Measurements from ENCODE around the gene SULF2.

SULF2 gene

DNA sequence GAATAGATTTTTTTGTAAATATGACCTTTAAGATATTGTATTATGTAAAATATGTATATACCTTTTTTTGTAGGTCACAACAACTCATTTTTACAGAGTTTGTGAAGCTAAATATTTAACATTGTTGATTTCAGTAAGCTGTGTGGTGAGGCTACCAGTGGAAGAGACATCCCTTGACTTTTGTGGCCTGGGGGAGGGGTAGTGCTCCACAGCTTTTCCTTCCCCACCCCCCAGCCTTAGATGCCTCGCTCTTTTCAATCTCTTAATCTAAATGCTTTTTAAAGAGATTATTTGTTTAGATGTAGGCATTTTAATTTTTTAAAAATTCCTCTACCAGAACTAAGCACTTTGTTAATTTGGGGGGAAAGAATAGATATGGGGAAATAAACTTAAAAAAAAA, 130.9 kb downstream of the SULF2 start:
- no peak for DNase-seq

DNA sequence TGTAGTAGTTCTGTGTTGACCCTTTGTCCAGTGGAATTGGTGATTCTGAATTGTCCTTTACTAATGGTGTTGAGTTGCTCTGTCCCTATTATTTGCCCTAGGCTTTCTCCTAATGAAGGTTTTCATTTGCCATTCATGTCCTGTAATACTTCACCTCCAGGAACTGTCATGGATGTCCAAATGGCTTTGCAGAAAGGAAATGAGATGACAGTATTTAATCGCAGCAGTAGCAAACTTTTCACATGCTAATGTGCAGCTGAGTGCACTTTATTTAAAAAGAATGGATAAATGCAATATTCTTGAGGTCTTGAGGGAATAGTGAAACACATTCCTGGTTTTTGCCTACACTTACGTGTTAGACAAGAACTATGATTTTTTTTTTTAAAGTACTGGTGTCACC, 131.4 kb downstream of the SULF2 start:
- no peak for DNase-seq

DNA sequence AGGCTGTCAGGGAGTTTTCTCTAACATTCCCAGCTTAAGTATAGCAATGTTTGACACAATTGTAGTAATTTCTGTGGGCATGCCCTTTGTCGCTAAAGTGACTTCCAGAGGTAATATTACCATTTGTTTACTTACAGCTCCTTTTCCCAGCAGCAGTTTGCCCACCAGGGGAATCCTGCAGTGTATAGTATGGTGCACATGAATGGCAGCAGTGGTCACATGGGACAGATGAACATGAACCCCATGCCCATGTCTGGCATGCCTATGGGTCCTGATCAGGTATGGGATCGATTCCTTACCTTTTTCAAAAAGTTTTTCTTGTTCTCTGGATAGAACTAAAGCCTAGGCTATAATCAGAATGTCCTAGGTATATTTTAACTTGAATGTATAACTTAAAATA, 132.5 kb downstream of the SULF2 start:
- no peak for DNase-seq

DNA sequence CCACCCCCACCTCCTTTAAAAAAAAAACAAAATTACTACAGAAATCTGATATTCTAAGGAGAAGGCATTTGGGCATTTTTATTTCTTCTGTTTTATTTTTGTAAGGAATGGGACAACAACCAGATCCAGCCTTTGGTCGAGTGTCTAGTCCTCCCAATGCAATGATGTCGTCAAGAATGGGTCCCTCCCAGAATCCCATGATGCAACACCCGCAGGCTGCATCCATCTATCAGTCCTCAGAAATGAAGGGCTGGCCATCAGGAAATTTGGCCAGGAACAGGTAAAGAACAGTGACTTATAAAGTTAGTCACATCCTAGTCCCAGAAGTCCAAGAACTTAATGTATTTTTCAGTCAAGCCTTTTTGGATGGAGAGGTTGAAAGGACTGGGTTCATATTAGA, 133.0 kb downstream of the SULF2 start:
- no peak for DNase-seq

DNA sequence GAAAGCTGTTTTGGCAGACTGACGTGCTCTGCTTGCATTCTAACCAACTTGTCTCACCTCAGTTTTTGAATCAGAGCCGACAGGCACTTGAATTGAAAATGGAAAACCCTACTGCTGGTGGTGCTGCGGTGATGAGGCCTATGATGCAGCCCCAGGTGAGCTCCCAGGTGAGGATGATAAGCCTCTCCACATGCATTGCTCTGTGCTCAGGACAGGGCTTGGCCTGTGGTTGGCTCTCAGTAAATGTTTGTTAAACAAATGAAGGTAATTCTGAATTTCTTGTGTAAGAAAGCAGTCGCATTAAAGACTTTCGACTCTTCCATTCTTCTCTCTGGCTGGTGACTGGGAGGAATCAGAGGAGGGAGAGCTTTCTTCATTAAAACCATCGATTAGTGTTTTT, 136.3 kb downstream of the SULF2 start:
- no peak for DNase-seq

DNA sequence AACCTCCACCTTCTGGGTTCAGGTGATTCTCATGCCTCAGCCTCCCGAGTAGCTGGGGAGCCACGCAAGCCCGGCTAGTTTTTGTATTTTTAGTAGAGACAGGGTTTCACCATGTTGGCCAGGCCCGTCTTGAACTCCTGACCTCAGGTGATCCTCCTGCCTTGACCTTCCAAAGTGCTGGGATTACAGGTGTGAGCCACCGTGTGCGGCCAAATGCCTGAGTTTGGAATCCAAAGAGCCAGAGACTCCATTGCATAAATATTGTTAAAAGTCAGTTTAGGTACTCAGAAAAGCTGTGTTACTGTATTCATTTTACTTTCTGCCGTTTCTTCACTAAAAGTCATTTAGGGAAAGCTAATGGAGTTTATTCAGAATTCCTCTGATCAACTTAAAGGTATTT, 137.3 kb downstream of the SULF2 start:
- no peak for DNase-seq

DNA sequence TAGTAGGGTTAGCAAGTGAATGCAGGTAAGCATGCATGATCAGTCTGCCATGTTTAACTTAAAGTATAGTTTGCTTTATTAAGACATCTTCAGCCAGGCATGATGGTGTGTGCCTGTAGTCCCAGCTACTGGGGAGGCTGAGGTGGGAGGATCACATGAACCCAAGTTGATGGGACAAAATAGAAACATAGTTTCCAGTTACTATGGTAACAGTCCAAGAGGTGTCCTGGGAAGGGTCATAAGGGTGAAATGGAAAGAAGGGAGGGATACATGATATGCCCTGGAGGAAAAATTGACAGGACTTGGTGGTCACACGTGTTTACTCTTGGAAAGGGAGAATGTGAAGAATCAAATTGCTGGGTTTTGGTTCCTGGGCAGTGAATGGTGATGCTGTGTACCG, 139.6 kb downstream of the SULF2 start:
- no peak for DNase-seq

DNA sequence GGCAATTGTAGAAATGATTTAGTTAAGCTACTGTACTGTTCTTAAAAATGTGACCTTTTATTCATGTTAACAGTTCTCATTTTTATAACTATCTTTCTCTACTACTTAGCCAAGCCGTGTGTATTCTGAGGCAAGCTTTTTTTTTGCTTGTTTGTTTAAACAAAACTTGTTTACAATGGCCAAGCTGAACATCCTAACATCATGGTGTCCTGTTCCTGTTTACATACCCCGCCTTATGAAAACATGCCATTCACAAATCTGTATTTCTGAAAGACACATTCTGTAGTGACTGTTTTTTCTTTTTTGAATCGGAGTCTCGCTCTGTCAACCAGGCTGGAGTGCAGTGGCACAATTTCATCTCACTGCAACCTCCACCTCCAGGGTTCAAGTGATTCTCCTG, 142.7 kb downstream of the SULF2 start:
- DNase-seq, result no peak

DNA sequence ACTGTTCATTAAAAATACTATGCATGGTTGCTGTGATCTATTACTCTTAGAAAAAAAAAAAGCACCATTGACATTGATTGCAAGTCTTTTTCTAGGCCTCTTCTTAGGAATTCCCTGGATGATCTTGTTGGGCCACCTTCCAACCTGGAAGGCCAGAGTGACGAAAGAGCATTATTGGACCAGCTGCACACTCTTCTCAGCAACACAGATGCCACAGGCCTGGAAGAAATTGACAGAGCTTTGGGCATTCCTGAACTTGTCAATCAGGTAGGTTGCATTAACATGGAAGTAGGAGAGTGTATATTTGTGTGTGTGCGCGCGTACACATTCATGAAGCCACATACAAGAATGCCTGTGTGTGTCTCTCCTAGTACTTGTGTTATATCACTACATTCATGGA, 143.2 kb downstream of the SULF2 start:
- no peak for DNase-seq

DNA sequence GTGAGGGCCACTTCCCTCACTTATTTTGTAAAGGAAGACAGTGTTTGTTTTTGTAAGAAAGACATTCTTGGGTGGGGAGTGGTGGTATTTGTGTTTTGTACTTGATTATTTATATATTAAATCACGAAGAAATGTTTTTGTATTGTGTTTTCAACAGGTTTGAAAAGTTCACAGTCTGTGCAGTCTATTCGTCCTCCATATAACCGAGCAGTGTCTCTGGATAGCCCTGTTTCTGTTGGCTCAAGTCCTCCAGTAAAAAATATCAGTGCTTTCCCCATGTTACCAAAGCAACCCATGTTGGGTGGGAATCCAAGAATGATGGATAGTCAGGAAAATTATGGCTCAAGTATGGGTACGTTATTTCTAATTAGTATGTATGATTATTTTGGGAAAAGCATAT, 146.4 kb downstream of the SULF2 start:
- no peak for DNase-seq

DNA sequence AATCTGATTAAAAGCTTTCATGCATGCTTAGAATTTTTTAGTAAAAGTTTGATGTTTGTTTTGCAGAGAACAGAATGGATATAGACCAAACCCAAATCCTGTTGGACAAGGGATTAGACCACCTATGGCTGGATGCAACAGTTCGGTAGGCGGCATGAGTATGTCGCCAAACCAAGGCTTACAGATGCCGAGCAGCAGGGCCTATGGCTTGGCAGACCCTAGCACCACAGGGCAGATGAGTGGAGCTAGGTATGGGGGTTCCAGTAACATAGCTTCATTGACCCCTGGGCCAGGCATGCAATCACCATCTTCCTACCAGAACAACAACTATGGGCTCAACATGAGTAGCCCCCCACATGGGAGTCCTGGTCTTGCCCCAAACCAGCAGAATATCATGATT, 150.0 kb downstream of the SULF2 start:
- no peak for DNase-seq

DNA sequence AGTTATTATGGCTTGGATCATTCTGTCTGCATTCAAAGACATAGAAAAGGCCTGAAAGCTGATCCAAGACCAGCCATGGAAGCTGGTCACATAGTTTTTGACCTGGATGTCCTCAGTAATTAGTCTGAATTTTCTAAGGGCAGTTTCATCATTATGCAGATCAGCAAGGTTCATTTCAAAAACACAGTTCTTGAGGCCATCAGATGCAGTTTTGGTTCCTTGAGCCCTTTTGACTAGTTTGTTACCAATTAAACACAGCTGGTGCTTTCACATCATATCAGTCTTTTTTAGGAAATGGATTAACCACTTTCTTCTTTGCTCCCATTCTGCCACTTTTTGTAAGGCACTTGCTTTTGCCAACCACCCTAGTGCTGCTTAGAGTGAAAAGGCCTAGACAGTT, 154.2 kb downstream of the SULF2 start:
- no peak for DNase-seq

DNA sequence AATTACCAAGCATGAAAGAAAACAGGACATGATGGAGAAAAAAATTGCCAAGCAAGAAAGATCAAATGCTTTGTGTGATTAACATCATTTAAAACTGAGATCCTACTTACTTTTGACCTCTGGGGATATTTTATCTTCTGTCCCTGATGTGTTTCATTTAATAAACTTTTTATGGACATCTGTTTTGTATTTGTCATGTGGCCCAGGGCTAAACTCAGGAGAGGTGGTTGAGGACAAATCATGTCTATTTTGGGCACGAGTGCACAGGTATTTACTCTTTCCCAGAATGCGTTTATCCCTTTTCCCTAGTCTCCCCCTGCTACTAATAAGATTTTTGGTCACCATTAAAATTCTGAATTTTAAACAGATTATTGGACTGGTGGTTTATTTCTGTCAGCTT, 155.4 kb downstream of the SULF2 start:
- DNase-seq, result no peak

DNA sequence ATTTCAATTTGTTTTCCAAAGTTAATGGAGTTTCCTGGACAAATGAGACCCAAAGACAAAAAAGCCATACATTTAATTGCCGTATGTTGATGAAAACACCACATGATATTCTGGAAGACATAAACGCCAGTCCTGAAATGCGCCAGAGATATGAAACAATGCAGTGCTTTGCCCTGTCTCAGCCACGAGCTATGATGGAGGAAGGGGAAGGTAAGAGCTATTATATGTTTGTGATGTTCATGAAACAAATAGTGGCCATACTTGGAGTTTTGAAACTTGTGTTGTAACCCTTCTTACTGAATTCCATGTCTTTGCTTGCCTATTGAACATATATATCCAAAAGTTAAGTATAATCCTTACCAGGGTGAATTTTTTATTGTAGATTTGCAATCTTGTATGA, 157.7 kb downstream of the SULF2 start:
- no peak for DNase-seq

DNA sequence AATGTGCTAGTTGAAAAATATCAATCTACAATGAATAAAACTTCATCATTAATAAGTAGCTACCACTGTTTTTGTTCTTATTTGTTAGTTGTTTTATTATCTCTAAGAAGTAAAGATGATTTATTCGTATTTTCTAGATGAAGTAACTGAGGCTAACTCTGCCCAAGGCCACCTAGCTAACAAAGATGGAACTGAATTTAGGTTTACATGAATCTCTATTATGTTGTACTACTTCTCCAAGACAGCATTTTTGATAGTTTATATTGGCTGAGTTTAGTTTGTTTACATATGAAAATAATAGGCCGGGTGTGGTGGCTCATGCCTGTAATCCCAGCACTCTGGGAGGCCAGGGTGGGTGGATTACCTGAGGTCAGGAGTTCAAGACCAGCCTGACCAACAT, 162.1 kb downstream of the SULF2 start:
- no peak for DNase-seq

DNA sequence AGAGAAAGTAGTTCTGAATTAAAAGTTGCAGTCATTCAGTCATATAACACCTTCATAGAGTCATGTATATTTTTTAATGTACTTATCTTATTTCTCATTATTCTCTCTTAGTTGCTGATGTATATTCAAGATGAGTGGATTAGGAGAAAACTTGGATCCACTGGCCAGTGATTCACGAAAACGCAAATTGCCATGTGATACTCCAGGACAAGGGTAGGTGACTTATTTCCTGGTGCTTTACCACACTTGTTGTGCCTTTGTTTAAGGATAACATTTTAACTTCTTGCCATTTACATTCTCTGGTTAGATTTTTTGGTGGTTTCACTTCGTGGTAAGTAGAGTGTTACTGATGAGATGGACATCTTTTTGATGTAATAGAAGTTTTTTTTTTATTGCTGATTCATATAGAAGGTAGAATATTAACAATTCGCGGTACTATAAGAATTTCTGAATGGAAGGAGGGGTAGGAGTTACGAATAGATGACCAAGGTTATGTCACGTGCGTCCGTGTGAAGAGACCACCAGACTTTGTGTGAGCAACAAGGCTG, 163.1 kb downstream of the SULF2 start:
- DNase-seq, result no peak

DNA sequence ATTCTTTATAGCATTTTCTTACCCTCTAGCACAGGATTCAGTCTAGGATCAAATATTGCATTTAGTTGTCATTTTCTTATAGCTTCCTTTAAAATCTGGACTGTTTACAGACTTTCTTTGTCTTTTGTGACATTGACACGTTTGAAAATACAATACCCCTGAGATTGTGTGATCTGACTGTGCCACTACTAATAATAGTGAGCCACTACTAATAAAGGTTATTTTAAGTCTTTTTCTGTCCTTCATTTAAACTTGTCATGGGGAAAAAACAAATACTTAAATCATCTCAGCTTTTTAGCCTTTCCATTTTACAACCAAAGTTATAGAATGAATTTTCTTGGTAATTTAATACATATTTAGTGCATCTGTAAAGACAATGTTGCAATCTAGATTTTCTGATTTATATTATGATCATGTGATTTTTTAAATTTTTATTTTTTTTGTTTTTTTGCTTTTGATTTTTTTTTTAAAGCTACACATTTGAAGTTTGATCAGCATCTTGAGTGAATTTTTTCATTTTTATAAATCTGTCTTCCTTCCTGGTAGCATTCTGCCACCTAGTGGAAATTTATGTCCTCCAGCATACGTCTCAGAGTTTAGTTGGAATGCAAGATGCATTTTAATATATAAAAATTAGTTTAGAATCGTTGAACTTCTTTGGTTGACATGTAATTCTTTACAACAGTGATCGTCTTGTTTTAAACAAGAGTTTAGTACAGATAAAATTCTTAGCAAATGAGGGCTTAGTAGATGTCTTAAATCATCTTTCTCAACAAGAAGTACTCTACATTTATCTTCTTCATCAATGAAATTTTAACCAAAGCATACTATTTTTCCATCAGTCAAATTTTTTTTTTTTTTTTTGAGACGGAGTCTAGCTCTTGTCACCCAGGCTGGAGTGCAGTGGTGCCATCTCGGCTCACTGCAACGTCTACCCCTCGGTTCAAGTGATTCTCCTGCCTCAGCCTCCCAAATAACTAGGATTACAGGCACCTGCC, 164.2 kb downstream of the SULF2 start:
- peak in 3 of 58 donors; percentile 1 to 37 (median 8) for DNase-seq

DNA sequence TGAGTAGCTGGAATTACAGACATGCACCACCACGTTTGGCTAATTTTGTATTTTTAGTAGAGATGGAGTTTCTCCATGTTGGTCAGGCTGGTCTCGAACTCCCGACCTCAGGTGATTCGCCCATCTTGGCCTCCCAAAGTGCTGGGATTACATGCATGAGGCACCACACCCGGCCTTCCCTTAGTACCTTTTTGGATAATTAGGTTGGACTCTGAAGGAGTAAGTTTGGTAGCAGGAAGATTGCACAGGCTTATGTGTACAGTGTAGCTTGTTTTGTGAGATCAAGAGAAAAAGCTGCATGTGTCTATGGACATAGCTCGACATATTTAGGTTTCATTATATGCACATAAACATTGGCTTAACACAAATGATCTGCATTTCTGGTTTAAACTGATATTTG, 166.8 kb downstream of the SULF2 start:
- DNase-seq, result no peak

DNA sequence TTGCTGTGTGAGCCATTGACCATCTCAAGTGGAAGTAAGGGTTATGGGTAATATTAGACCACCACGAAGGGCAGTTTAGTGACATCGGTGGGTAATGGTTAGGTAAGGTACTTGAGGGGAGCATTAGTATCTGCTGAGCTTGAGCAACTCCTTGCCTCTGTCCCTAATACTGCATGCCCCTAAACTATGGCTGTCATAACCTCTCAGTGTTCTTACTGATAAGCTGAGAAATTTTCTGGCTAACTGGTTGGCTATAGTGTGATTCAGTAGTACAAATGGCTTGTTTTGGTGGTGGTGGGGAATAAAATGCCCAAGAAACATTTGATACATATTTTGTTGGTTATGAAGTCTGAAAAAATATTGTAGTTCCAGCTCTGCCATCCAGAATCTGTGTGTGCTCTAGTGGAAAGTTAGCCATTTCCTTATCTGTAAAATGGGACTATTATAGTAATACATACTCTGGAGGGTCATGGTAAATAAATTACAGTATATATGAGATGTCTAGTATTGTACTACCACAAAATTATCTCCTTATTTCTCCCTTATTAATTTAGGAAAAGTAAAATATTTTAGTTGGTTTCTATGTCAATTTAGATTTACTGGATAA, 170.5 kb downstream of the SULF2 start:
- DNase-seq, result no peak

DNA sequence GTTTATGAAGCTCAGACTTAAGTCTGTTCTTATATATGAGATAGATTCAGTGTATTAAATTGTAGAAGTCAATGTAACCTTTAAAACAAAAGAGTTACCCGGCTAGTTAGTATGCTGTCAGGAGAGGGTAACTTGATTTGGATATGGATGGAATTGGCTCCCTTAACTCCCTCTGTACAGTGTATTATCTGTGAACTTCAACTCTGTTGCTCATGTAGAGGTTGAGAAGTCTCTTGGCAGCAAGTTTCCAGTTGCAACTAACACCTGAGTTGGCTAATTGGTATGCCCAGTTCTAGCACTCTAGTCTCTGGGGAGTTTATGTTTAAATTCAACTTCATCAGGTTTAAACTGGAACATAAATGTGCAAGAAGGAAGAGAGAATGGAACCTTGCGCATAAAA, 172.6 kb downstream of the SULF2 start:
- DNase-seq, result no peak

DNA sequence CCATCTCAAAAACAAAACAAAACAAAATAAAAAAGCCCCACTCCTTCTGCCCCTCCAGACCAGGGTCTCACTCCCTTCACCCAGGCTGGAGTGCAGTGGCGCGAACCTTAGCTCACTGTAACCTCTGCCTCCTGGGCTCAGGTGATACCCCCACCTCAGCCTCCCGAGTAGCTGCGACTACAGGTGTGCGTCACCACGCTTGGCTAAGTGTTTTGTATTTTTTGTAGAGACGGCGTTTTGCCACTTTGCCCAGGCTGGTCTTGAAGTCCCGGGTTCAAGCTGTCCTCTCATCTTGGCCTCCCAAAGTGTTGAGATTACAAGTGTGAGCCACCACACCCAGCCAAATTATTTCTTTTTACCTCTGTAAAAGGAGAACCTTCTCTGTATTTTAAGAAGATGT, 173.5 kb downstream of the SULF2 start:
- DNase-seq, result no peak

DNA sequence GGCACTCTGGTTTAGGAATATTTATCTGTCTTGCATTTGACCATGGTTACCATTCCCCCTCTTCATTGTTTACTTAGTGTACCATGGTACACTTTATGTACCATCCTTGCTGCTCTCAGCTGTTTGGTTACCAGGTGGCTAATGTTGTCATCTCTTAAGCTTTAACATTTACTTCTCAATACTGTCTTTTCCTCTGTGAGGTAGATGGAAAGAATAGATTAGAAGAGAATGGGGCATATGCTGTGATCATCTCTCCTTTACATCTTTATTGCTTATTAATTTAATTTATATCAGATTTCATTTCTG, 174.4 kb downstream of the SULF2 start:
- no peak for DNase-seq

Measured in anterior cingulate cortex (tissue), 58 donors.